ENCODE data around the gene COA4.
"Not testable (repeated sequence)": the region's sequence is repeated elsewhere in the genome, so short reads cannot be mapped to it uniquely, and the experiment has no call there.

The COA4 gene

DNA sequence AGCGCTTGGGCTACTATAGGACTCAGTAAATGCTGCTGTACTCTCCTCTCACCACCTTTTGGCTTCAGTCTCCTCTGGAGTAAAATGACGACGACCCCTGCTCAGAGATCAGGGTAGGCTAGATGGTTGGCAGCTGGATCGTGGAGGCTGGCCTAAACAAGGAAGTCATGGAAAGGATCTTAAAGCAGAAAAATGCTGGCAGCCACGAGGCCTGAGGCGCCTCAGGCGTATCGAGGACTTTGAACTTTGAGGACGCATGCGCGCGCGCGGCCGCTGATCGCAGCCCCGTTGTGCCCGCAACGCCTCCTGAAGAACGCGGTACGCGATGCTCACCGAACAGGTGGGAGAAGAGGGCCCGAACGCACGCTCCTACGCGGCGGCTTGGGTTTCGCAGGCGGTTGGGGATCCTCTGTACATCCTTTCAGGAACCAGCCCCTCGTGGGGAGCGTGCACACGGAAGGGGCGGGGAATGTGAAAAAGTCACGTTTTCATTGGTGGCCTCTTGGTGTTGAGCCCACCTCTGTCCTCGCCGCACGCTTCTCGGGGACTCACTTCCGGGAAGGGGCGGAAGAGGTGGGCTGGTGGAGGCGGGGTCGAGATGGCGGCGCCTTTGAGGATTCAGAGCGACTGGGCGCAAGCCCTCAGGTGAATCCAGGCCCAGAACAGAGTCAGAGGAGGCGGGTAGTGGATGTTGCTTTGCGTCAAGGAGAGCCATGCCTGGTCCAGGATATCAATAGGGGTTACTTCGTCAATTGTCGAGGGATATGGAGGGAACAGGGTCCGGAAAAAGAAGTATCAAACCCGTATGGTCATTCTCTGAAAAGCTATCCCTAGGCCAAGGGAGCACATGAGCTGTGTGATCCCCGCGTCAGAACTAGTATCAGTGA is at the start of gene COA4, which contains the start of gene PAAF1:
Gene COA4, minus strand, starts transcription at position 423 of the 887 bp plus-strand sequence. CDS start 3,468 bp downstream, outside the sequence.
Gene PAAF1, plus strand, starts transcription at position 576 of the 887 bp plus-strand sequence. Its CDS starts 23 bp downstream, at position 599.
- peak; percentile 98 for DNase-seq

DNA sequence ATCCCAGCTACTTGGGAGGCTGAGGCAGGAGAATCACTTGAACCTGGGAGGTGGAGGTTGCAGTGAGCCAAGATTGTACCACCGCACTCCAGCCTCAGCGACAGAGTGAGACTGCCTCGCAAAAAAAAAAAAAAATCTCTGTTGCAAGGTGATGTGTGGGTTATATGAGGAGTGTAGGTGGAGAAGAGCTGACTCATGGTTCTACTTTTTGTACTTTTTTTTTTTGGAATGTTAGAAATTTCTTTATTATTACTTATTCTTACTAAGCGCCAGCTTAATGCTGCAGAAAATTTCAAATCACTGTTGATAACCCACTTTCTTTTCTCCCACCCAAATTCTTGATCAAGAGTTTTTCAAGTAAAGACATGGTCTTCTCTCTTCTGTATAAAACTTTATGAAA is 44.5 kb upstream of the COA4 start:
- DNase-seq = no peak

DNA sequence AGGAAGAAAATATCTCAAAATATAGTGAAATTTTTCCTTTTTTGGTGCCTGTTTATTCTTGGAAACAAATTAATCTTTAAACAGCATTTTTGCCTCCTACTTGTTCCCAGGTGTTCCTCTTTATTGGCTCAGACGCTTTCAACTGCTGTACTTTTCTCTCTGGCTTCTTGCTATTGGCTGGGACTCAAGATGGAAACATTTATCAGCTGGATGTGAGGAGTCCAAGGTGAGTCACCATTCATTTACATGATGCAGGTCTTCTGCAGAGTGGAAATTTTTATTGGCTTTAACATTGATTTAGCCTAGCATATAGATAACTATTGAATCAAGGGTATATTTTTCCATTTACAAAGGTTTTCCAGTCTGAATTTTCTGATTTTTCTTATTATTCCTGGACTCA is 39.8 kb upstream of the COA4 start:
- no peak for DNase-seq

DNA sequence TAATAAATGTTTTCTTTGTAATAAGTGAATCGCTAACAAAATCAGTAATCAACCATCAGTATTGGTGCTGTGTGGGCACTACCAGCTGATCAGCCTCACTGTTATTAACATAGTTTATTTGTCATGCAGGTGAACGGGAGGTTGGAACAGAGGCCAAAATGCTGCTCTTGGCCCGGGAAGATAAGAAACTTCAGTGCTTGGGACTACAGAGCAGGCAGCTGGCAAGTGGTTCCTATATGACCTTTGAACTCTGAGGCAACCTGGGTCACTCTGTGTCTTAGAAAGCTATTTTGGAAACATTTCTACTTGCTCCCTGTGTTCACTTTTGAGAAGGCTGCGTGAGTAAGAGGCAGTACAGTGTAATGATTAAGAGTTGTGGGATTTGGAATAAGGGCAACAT is 37.6 kb upstream of the COA4 start:
- no peak for DNase-seq

DNA sequence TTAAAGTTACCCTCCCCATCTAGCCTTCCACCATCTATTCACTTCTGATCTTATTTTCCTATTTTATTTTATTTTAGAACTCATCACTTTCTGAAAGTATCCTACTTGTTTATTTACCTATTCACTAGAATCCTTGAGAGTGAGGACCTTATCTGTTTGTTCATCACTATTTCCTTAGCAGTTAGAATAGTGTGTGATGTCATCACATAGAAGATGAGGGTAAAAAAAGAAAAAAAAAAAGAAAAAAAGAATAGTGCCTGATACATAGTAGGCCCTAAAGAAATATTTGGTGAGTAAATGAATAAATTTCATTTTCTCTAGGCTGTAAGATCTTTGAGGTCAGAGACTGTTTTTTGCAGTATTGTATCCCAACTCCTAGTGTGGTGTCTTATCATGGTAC is 36.8 kb upstream of the COA4 start:
- DNase-seq = no peak

DNA sequence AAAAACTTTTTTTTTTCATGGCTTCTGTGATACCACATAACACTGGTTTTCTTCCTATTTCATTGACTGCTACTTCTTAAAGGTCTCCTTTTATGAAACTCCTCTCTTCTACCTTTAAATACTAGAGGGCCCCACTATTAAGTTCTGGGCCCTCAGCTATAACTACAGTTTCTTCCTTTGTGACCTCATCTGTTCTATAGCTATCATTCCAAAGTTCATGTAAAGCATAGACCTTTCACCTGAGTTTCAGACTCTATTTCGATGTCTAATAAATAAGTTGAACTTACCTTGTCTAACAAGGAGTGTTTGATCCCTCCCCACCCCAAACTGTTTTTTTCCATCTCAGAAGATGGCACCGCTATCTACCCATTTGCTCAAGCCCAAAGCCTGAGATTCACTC is 35.4 kb upstream of the COA4 start:
- no peak for DNase-seq

DNA sequence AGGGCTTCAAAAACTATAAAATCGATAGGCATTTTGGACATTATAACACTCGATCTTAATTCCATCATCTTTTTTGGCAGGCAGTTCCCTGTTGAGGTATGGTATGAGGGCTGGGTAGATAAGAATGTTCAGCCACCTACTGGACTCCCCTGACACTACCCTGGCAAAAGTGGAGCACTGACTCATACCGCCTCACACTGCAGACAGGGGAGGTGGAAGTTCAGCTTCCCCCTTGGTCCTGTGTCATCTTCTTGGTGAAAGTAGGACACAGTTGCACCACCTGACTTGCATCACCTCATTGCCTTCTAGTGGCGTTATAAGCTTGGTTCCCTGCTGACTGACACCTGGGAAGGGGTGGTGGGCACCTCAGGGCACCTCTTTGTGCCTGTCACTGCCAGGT is 30.5 kb upstream of the COA4 start:
- no peak for DNase-seq

DNA sequence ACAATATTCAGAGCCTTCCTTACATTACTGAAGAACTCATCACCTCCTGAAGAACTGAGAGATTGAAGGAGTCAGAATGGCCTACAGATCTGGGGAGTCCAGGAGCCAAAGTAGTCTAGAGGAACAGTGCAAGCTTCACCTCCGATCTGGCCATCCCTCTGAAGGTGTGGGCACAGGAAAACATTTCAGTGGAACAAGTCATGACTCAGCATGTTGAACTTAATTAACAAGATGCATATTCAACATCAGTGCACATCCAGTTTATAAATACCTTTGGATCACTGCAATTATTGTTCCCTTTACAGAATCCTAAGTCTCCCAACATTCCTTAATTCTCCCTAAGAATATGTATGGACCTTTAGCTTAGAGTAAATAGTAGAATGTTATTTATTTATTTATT is 25.7 kb upstream of the COA4 start:
- no peak for DNase-seq

DNA sequence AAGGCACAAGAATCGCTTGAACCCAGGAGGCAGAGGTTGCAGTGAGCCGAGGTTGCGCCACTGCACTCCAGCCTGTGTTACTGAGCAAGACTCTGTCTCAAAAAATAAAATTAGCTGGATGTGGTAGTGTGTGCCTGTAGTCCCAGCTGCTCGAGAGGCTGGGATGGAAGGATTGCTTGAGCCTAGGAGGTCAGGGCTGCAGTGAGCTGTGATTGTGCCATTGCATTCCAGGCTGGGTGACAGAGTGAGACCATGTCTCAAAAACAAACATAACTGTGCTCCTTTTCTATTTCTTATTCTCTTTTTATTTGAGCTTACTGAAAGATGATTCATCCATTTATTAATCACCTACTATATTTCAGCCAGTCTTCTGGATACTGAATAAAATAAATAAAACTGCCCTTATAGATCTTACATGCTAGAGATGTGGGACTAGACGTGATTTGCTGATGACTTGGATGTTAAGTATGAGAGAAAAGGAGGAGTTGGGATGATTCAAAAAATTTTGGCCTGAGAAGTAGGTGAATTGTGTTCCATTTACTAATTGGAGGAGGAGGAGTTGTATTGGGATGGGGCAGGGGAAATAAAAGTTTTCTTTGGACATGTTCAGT is 18.2 kb upstream of the COA4 start:
- DNase-seq = no peak

DNA sequence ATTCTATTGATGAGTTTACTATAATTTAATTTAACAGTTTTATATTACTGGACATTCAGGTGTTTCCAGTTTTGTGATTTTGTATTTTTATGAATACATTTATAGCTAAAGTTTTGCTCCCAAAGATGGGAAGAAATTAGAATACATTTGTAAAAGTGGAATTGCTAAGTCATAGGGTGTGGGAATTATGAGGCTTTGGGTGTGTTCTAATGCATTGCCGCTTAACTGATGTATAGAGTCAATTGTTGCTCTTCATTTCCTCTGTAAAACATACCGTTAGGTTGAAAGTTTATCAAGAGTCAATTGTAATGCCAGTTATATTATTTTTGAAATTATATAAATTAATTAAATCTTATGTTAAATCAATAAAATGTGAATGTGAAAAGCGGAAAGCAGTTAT is 16.4 kb upstream of the COA4 start:
- no peak for DNase-seq

DNA sequence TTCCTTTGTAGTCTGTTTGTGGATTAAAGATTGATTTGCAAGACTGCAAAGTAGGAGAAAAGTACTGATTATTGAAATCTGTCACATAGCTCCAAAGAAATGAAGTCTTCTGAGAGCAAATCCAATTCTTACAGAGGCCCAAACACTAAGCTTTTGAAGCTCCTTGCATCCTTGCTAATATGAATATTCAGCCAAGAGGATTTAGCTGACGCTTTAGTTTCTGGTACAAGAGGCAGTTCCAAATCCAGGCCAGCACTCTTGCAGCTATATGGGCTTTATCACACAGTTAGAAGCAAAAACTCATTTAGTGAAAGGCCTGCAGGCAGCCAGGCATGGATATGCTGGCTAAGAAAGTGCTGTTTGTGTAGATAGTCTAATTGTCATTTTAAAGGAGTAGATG is 12.9 kb upstream of the COA4 start:
- DNase-seq = no peak

DNA sequence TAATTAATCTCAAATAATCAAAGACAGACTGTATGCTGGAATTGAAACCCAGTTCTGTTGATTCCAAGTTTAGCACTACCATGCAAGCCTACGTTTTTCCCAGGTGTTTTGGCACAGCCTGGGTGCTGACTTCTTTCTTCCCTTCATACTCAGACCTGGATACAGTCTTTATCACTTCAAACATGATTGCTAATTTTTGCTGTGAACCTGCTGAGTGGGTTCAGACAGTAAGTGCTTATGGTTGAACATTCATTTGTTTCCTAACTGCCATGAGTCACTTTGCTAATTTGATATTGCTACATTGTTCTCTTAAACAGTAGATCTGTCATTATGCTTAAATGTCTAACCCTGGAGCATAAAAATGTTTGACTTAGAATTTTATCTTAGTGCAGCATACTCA is 12.4 kb upstream of the COA4 start:
- DNase-seq = no peak

DNA sequence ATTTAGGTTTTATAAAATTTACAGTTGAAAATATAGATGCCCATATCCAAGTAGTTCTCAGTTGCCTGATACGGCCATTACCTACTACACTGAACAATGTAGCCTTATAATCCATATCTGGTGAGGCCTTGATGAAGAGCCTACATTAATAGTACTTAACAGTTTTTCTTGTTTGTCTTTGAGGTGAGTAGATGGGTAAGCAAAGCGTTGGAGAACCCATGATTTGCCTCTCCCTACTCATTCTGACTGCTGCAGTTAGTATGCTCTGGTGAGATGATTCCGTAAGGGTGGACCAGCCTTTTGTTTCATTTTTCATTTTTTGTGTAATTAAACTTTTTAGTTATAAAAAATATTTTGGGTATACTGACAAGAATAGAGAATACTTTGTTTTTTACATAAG is 11.6 kb upstream of the COA4 start:
- DNase-seq = no peak

DNA sequence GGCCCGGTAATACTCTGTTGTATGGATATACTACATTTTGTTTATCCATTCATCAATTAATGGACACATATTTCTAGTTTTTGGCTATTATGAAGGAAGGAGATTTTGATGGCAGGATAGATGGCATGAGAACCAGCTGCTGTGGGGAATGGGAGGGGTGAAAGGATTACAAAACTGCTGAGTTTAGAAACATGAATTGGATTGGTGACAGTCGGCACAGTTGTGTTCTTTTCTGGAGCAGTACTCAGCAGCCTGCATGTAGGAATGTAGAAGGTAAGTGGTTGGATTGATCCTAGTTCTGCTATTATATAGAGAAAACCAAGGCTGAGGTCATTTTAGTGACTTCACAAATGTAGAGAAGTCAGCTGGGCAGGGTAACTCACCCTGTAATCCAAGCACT is 7.2 kb upstream of the COA4 start:
- no peak for DNase-seq

DNA sequence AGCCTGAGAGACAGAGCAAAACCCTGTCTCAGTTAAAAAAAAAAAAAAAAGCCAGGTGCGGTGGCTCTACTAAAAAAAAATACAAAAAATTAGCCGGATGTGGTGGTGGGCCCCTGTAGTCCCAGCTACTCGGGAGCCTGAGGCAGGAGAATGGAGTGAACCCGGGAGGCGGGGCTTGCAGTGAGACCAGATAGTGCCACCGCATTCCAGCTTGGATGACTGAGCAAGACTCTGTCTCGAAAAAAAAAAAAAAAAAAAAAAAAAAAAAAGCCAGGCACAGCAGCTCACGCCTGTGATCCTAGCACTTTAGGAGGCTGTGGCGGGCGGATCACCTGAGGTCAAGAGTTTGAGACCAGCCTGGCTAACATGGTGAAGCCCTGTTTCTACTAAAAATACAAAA is 3.8 kb upstream of the COA4 start:
- DNase-seq = not testable (repeated sequence)

DNA sequence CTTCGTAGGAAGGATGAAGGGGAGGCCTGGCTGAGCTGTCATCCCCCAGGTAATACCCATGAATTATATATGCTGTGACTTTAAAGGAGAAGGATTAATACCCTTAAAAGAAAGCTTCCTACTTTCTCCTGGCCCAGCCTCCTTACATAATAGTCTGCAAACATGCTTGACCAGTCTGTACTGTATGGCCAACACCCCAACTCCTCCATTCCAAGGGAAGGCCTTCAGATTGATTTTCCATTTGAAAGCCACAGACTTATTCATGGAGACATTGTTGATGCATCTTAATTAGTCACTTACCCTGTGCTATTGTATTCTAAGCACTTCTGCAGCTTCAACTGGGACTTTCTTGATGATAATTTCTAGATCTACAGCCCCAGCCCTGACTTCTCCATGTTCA is 2.1 kb upstream of the COA4 start:
- no peak for DNase-seq

DNA sequence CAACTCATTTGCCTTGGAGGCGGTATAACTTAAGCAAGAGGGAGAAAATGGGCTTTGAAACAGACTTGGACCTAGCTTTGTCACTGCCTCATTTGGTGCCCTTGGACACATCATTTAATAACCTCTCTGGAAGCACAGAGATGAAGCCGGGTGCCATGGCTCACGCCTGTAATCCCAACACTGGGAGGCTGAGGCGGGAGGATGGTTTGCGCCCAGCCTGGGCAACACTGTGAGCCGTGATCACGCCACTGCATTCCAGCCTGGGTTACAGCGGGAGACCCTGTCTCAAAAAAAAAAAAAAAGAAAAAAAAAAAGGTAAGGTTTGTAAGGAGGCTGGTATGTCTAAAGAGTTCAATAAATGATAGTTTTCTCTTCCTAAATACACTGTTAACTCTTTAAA is 806 bp downstream of the COA4 start:
- no peak for DNase-seq

DNA sequence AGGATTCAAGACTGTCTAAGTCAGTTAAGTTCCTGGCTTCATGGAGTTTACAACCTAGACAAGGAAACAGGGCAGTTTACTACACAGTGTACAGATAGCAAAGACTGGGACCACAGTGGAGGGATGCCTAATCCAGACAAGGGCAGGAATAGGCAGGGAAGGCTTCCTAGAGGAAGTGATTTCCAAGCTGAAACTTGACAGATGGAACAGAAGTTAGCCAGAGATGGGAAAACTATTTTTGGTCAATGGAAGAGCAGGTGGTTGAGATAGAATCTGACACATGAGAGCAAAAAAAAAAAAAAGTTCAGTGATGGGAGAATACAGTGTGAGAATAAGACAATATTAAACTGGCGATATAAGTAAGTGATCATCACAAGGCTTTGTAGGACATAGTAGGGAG is 1.3 kb downstream of the COA4 start:
- no peak for DNase-seq

DNA sequence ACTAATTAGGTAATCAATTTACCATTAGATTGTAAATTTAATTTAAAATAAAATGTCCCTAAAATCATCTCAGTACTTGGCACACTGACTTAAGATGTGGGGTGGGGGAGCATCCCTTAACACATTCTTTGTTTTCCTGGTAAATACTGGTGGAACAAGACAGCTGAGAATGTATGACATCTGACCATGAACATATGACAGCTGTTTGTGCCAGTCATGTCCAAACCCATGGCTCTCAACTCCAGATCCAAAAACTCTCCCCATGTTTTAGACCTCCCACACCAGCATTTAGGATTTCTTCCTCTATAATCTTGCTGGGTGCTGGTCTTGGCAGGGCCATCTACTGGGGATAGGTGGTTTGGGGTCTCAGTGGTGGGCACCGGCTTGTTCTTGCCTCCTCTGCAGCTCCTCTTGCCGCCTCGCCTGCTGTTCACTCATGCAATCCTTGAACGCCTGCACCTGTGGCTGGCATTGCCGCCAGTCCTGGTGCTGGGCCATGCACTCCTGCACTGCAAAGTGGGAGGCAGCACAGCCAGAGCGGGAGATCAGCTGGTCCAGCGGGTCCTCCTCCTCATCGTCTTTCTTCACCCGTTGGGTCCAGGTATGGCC is 3.8 kb downstream of the COA4 start:
- no peak for DNase-seq

DNA sequence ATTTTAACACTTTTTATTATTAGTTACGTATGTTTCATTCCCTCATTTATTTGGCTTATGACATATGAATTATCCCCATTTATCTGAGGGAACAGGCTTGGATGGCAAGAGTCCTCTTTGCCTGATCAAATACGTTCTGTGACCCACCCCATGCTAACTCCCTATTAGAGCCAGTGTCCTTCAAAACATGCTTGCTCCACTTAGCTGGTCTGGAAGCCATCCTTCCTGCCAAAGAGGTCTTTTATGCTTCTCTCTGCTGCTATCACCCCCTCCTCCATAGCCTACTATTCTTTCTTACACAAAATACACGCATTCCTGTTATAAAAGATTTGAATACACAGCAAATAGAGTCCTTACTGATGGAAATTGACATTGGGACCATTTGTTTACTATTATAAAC is 6.4 kb downstream of the COA4 start:
- no peak for DNase-seq

DNA sequence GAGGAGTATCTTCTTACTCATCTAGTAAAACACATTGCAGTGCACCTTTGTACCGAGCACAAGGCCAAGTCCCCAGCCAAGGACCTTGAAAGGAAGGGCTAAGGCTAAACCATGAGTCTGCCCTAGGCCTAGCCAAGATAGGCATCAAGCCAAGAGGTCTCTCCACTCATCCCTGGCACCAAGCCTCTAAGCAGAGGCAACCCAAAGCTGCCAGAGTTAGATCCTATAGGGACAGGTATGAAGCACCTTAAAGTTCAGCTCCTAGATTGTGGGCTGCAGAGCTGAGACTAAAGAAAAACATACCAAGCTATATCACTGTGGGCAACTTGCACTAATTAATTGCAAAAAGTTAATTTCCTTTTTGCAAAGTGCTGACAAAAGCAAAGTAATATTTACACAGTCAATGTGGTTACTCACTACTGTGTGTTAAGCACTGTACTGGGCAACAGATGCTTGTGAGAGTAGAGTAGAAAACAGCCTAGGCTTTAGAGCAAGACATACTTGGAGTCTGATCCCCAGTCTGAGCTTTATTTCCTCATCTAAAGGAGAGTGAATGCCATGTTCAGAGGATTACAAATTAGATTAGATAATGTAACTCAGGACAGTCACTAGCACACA is 7.2 kb downstream of the COA4 start:
- DNase-seq = no peak

DNA sequence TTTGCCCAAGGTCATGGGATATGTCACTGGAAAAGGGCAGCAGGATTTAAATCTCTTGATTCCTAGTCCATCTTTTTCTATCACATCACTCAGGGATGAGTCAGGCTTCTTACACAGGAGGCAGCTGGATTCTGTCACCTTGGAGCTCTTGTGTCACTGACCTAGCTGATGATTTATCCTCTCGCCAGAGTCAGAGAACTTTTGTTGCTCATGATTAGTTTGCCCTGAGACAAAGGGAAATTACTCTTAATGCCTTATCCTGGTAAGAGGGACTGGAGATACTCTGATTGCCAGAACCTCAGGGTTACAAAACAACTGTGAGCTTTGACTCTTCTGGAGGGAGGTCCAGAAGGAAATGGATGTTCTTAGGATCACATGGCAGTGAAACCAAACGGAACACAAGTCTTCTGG is 10.1 kb downstream of the COA4 start:
- no peak for DNase-seq

DNA sequence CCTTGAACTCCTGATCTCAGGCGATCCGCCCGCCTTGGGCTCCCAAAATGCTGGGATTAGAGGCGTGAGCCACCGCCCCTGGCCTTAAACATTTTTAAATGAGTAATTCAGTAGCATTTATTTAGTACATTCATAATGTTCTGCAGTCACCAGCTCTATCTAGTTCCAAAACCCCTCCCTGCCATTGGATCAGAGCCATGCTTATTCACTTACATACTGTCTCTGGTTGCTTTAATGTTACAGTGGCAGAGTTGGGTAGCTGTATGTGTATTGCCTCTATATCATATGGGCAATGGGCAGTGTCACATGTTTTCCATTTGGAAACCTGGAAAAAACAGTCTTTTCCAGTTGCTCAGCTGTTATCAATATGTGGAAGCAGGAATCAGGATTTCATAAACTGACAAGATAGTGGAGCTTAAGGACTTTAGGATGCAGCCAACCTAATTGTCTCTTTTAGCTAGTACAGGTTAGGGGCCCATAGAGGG is 10.5 kb downstream of the COA4 start:
- DNase-seq = no peak

DNA sequence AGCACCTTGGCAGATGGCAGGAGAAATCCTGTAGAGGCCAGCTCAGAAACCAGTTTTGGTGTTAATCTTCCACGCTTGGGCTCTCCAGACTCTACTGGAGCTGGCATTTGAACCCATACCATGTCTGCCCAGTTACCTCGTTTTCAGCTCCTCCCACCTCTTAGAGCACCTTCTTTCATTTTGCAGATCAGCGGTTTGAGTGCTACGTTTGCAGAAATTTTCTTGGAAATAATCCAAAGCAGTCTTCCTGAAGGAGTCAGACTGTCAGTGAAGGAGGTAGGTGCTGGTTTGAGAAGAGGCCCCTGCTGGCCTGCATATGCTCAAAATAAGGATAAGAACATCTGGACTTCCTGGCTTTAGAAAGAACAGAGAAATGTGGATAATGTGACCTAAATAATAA is 13.7 kb downstream of the COA4 start:
- DNase-seq = no peak

Measured in activated effector memory CD4-positive, alpha-beta T cell treated with anti-CD3 and anti-CD28 coated beads, Interleukin-2, amount 50 U/mL, for 16 hours (primary cell).